EH (cell line): ENCODE results near the gene UBAC1.

Experiments used
- DNase-seq: peaks from one replicate; pipeline ENCODE4 v3.0.0-alpha.2; 2015; ENCODE audit warnings: low read depth

UBAC1 gene

GRCh38 chr9:135993765-135994500 is 32.8 kb upstream of the UBAC1 start:
- no peak for DNase-seq

- DNase-seq, result no peak
Observed at GRCh38 chr9:135993409-135993742, 32.2 kb upstream of the UBAC1 start.

- DNase-seq, result peak; percentile 85
Observed at GRCh38 chr9:135992486-135993408, 31.6 kb upstream of the UBAC1 start.

- DNase-seq, result no peak
Observed at GRCh38 chr9:135991771-135992170, 30.6 kb upstream of the UBAC1 start.

GRCh38 chr9:135990468-135991429 is 29.6 kb upstream of the UBAC1 start:
- DNase-seq, result peak; percentile 66

- DNase-seq, result no peak
Observed at GRCh38 chr9:135989722-135990467, 28.7 kb upstream of the UBAC1 start.

GRCh38 chr9:135989157-135989556 is 28.0 kb upstream of the UBAC1 start:
- no peak for DNase-seq

- DNase-seq, result no peak
Observed at GRCh38 chr9:135988493-135988892, 27.3 kb upstream of the UBAC1 start.

GRCh38 chr9:135987838-135988404 is 26.7 kb upstream of the UBAC1 start:
- DNase-seq, result no peak

GRCh38 chr9:135986605-135987004 is 25.4 kb upstream of the UBAC1 start:
- DNase-seq, result no peak

- DNase-seq, result no peak
Observed at GRCh38 chr9:135985889-135986288, 24.7 kb upstream of the UBAC1 start.

GRCh38 chr9:135985459-135985774 is 24.2 kb upstream of the UBAC1 start:
- DNase-seq, result no peak

GRCh38 chr9:135984072-135984710 is 23.0 kb upstream of the UBAC1 start:
- DNase-seq, result no peak

- DNase-seq, result no peak
Observed at GRCh38 chr9:135983208-135984071, 22.3 kb upstream of the UBAC1 start.

- DNase-seq, result no peak
Observed at GRCh38 chr9:135982499-135983207, 21.5 kb upstream of the UBAC1 start.

GRCh38 chr9:135980926-135981630 is 19.9 kb upstream of the UBAC1 start:
- DNase-seq, result no peak

- DNase-seq, result no peak
Observed at GRCh38 chr9:135979547-135980166, 18.5 kb upstream of the UBAC1 start.
